ENCODE measurements around the gene TPO.

- no peak for TF ChIP-seq POLR2A (IDR thresholded peaks at IDR 0.05)
- no peak for TF ChIP-seq CTCF (IDR thresholded peaks at IDR 0.05)
- TF ChIP-seq EP300 (IDR thresholded peaks at IDR 0.05): no peak
Observed at GRCh38 chr2:1571477-1572417, 158.5 kb downstream of the TPO start.
